HUES64 (cell line): ENCODE data around the gene CCBE1.
A peak's percentile ranks its signal among the peaks of the same experiment; 100 is the strongest.

Source experiments
- H3K27ac ChIP-seq: 2 replicates; pipeline ENCODE4 v1.7.0; 2013; ENCODE audit warnings: low read depth, low read length, inconsistent platforms
- H3K27me3 ChIP-seq: 2 replicates; pipeline ENCODE4 v1.6.1; 2013; ENCODE audit warnings: mild to moderate bottlenecking, low read length; ENCODE audit not compliant: insufficient read depth
- H3K36me3 ChIP-seq: 2 replicates; pipeline ENCODE4 v1.6.1; 2013; ENCODE audit warnings: mild to moderate bottlenecking, low read length; ENCODE audit not compliant: insufficient read depth
- H3K4me1 ChIP-seq: 2 replicates; pipeline ENCODE4 v1.6.1; 2013; ENCODE audit warnings: mild to moderate bottlenecking, low read length, moderate library complexity; ENCODE audit not compliant: insufficient read depth
- H3K4me3 ChIP-seq: 2 replicates; pipeline ENCODE4 v1.5.1; 2013; ENCODE audit warnings: mild to moderate bottlenecking, low read length, moderate library complexity
- H3K9ac ChIP-seq: 2 replicates; pipeline ENCODE4 v1.6.1; 2013; ENCODE audit warnings: mild to moderate bottlenecking, low read depth, low read length
- H3K9me3 ChIP-seq: 2 replicates; pipeline ENCODE4 v1.6.1; 2013; ENCODE audit warnings: low read depth, low read length; ENCODE audit not compliant: insufficient read depth
- WGBS: fragments of 150-250, 120-280 bp; methylation state at CpG from one replicate; pipeline ENCODE4 v1.1.7; 2013; ENCODE audit warnings: missing lambda C conversion rate; 5-methylcytosine and 5-hydroxymethylcytosine counted together

Gene CCBE1

DNA sequence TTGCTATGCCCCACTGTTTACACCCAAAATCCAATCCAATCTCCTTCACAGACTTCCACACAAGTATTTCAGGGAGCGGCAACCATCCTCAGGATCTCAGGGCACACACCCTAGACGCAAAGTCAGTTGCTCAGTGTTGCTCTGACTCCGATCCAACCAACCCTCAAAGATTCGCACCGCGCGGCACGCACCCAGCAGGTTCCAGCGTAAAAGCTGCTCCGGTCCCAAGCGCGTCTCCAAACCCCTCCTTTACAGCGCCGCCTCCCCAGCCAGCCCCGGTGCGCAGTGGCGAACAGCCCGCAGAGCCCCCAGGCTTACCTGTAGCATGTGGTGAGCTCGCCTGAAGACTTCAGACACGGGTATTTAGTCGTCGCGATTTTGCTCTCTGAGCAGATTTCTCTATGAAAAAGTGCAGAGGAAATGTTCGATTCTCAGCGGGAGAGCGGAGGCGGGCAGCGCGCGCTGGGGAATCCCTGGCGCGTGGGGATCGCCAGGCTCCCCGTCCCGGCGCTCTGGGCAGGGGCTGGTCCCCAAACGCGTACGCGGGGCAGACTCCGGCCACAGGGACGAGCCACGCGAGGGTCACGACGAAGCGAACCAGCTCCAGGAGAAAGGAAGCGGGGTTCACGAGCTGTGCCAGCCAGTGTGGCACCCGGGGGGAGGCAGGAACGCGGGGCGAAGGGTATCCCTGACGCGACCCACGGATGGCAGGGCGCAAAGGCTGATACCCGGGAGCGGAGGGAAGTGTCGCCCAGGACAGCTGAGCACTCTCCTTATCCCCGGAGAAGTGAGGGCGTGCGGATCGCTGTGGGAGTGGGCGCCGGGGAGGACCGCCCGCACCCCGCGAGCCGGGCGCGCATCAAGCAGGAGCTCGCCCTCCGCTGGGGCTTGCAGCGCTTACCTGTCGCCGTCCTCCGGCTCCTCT is 650 bp downstream of the CCBE1 start:
- Histone ChIP-seq H3K36me3 (no peaks in the 10 kb centered on the region), H3K4me3 (peak overlapping the region; percentile 78), H3K9ac (peak overlapping the region; percentile 50), H3K27ac (no peak overlapping the region), H3K4me1 (peaks cover 33% of the 10 kb centered on the region), H3K27me3 (peaks cover 70% of the 10 kb centered on the region), H3K9me3 (no peaks in the 10 kb centered on the region)
- WGBS, result 1% methylated on average over 79 of the region's 79 CpGs

DNA sequence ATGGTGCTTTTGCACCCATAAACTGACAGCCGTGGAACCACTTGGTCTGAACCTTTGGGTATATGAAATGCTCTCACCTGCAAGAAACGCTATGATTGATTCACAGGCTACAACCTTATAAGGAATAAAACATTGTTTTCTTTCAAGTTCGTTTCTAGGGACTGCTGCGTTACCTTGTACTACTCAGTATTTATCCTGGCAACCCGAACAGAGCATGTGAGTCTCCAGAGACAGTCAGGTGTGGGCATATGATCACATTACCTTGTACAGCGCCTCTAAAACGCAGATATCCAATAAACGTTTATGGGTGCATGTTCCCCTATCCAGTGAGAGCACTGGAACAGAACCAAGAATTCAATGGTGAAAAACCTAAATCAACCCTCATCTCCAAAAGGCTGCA is 1.7 kb downstream of the CCBE1 start:
- Histone ChIP-seq H3K9ac (no peak overlapping the region), H3K9me3 (no peaks in the 10 kb centered on the region), H3K36me3 (no peaks in the 10 kb centered on the region), H3K4me3 (peak overlapping the region; percentile 78; the same call in 1 of the 2 replicates), H3K27ac (no peak overlapping the region), H3K27me3 (peaks cover 70% of the 10 kb centered on the region), H3K4me1 (peaks cover 33% of the 10 kb centered on the region)
- WGBS, result 86% methylated on average over 8 of the region's 8 CpGs

DNA sequence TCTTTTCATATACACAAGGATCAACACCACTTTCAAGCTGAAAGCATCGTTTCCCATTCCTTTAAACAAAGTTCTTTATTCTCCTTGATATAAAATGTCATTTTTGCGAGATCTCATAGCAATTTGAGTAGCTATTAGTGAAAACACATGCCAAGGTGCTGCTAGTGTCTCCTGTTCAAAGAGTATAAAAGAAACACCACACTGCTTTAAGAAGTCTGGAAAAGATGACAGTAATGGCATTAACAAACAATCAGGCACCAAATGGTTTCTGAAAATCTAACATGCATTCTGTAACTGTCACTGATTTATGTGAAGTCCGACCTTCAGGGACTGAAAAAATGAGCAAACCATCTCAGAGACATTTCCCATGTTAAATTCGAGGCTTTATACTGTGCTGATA is 2.4 kb downstream of the CCBE1 start:
- no peaks in the 10 kb centered on the region for H3K36me3 ChIP-seq
- peaks cover 29% of the 10 kb centered on the region for H3K4me1 ChIP-seq
- H3K9ac ChIP-seq, result no peak overlapping the region
- H3K27ac ChIP-seq, result no peak overlapping the region
- no peaks in the 10 kb centered on the region for H3K9me3 ChIP-seq
- 91% methylated on average over 4 of the region's 4 CpGs for WGBS
- H3K4me3 ChIP-seq, result no peak overlapping the region
- peaks cover 70% of the 10 kb centered on the region for H3K27me3 ChIP-seq

DNA sequence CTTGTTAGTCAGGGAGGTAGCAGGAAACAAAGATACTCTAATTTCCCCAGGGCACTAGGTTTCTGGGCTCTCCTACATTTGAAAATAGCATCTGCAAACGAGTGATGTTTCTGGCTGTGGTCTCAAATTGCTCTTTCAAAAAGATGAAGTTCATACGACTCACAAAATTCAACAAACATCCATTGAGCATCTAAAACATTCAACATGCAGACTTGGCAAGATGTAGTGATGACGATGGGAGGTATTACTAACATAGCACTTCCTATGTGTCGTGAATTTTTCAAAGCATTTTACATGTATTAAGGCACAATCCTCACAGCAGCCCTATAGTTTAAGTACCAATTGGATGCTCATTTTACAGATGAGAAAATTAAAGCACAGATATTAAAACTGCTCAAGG is 5.2 kb downstream of the CCBE1 start:
- H3K4me3 ChIP-seq, result no peak overlapping the region
- H3K27ac ChIP-seq, result no peak overlapping the region
- no peaks in the 10 kb centered on the region for H3K9me3 ChIP-seq
- H3K9ac ChIP-seq, result no peak overlapping the region
- H3K27me3 ChIP-seq, result peaks cover 44% of the 10 kb centered on the region
- no peaks in the 10 kb centered on the region for H3K36me3 ChIP-seq
- 71% methylated on average over 4 of the region's 4 CpGs for WGBS
- H3K4me1 ChIP-seq, result peaks cover 34% of the 10 kb centered on the region

DNA sequence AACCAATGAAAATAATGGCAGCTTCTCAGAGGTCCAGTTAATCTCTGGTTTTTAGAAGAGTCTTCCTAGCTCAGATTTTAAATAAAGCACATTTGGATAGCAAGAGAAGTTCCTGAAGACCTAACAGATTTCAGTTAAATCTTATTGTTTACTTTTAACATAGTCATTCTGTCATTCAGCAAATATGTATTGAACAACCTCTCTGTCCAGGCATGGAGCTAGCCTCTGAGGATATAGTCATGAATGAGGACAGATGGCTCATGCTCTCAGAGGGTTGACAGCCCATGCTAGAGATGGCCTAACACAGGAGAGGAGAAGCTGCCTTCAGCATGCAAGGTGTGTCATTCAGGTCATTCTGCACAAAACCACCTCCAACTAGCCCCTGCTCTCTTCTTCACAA is 6.2 kb downstream of the CCBE1 start:
- no peaks in the 10 kb centered on the region for H3K36me3 ChIP-seq
- no peak overlapping the region for H3K4me3 ChIP-seq
- H3K9me3 ChIP-seq, result no peaks in the 10 kb centered on the region
- H3K4me1 ChIP-seq, result peaks cover 35% of the 10 kb centered on the region
- H3K27ac ChIP-seq, result peak overlapping the region; percentile 68; the same call in 1 of the 2 replicates
- no peak overlapping the region for H3K9ac ChIP-seq
- H3K27me3 ChIP-seq, result peaks cover 36% of the 10 kb centered on the region

DNA sequence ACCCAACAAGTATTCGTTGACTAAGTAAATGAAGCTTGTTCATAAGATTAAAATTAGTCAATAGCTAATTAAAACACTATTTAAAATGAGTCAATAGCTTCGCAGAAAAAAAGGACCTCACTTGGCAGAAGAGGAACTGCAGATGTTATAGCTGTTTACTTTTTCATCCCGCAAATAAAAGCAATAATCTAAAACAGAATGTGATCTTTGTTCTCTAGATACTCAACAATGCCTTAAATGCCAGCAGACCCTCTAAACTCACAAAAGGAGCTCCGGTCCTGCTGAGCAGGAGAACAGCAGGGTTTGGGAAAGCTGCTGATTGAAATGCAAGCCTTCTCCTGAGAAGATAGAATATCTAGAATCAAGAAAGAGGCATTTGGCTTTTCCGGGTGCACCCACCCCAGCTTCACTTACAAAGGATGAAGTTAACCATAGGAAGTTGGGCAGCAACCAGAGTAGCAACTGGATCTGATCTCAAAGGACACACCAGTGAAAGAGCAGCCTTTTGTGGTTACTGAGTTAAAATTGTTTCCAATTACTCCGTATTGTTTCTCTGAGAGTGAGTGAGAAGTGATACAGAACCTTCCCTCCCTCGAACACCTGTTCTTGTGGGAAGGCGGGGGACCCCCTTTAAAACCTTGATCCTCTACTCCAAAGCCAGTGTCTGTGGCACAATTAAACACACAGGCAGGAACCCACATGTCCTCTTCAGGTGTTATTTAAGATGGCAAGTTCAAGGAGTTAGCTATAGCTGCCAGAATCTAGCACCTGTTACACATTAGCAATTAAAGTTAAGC is 6.8 kb downstream of the CCBE1 start:
- H3K9ac ChIP-seq, result no peak overlapping the region
- peaks cover 31% of the 10 kb centered on the region for H3K27me3 ChIP-seq
- H3K9me3 ChIP-seq, result no peaks in the 10 kb centered on the region
- H3K27ac ChIP-seq, result peak overlapping the region; percentile 77
- 22% methylated on average over 7 of the region's 8 CpGs for WGBS
- H3K36me3 ChIP-seq, result no peaks in the 10 kb centered on the region
- no peak overlapping the region for H3K4me3 ChIP-seq
- H3K4me1 ChIP-seq, result peaks cover 39% of the 10 kb centered on the region

DNA sequence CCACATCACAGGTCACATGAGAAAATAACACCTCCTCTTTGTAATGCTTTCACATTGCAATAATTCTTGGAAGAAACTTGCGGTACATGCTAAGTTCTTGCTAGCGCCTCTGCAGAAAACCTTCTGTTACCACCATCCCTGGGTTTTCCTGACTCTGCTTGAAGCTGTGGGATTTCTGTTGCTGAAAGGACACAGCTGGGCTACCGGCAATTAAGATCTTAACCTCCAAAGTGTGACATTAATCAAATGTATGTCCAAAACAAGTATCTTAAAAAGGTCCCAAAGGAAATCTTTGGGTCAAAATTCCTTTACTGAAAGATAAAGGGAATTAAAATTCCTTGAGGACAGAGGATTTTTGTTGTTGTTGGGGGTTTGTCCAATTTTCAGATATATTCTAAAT is 7.5 kb downstream of the CCBE1 start:
- no peaks in the 10 kb centered on the region for H3K36me3 ChIP-seq
- H3K4me1 ChIP-seq, result peaks cover 40% of the 10 kb centered on the region
- H3K9ac ChIP-seq, result no peak overlapping the region
- H3K27ac ChIP-seq, result peak overlapping the region; percentile 77
- H3K9me3 ChIP-seq, result no peaks in the 10 kb centered on the region
- peaks cover 25% of the 10 kb centered on the region for H3K27me3 ChIP-seq
- no peak overlapping the region for H3K4me3 ChIP-seq
- 62% methylated on average over 3 of the region's 3 CpGs for WGBS

DNA sequence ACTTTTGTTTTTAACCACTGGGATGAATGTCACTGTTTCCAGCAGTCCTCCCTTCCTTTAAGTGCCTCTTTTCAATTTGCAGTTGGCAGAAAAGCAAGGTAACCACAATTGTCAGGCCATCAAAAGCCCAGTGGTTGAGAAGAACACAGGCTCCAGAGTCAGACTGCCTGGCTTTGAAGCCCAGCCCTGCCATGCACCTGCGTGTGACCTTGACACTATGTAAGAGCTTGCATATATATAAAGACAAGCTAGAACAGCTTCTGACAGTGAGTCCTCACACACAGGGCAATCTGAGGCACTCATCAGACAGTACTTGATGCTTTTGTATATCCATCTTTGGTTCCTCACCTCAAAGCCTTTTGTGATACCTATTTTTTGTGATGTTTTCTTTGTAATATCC is 11.0 kb downstream of the CCBE1 start:
- Histone ChIP-seq H3K4me1 (peaks cover 59% of the 10 kb centered on the region), H3K27ac (no peak overlapping the region), H3K9me3 (no peaks in the 10 kb centered on the region), H3K9ac (no peak overlapping the region), H3K27me3 (peaks cover 3% of the 10 kb centered on the region; the same call in 1 of the 2 replicates), H3K4me3 (no peak overlapping the region), H3K36me3 (no peaks in the 10 kb centered on the region)
- WGBS, result 89% methylated on average over 1 of the region's 1 CpG

DNA sequence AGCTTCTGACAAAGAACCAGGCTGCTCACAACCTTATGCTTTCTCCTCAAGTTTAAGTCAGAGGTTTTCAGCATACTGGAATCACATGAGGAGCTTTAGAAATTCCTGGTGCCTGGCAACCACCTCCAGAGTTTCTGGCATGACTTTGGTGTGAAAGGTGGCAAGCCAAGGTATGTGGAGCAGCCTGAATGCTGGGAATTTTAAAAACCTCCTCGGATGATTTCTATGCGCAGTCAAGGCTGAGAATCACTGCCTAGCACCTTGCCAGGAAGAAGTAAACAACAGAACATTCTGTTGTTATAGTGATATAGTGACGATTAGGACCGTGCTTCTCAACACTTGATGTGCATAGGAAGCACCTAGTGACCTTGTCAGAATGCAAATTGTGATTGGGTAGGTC is 11.7 kb downstream of the CCBE1 start:
- 73% methylated on average over 4 of the region's 4 CpGs for WGBS

DNA sequence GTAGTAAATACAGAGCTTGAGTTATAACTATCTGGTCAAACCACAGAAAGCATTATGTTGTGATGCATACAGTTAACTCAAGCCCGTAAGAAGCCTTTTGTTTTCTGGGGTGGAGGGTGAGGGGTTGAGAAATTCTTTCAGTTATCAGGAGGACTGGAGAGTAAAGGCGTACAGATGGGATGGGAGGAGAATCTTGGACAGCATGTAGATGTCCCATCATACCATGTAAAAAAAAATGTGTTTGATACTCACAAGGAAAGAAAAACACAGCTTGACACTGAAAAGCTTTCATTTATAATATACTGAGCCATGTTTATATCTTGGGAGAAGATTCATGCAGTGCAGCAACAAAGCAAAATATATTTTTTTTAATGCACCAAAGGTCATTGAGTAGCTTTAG is 12.4 kb downstream of the CCBE1 start:
- Histone ChIP-seq H3K27ac (no peak overlapping the region), H3K4me3 (no peak overlapping the region), H3K27me3 (0 out of 2 replicates have a peak, but pooled peaks cover 3% of the 10 kb centered on the region), H3K9ac (no peak overlapping the region), H3K9me3 (no peaks in the 10 kb centered on the region), H3K4me1 (peaks cover 55% of the 10 kb centered on the region), H3K36me3 (no peaks in the 10 kb centered on the region)
- 90% methylated on average over 2 of the region's 2 CpGs for WGBS

More for the DNA sequence above, 11.7 kb downstream of the CCBE1 start:
- H3K9ac ChIP-seq, result no peak overlapping the region
- peaks cover 59% of the 10 kb centered on the region for H3K4me1 ChIP-seq
- no peaks in the 10 kb centered on the region for H3K9me3 ChIP-seq
- H3K27me3 ChIP-seq, result 0 out of 2 replicates have a peak, but pooled peaks cover 3% of the 10 kb centered on the region
- no peaks in the 10 kb centered on the region for H3K36me3 ChIP-seq
- H3K4me3 ChIP-seq, result no peak overlapping the region
- H3K27ac ChIP-seq, result no peak overlapping the region

DNA sequence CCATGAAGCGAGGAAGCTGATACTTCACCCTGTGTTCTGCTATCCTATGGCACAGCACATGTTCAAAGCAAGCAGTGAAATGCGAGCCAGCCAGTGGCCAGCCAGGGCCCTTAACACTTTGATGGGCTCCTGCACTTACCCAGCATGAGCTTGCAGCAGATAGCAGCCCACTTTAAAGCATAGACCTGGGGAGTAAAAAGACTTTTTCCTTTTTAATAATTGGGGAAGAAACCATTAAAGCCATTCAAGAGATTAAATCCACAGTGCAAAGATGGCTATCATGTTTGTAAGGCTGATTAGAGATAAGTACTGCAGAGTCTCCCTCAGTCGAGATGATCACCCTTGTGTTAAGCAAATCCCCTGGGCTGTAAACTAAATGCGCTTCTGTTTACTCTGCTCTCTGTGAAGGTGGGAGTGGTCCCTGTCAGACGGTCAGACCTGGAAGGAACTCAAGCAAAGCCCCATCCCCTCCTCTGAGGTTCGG is 15.7 kb downstream of the CCBE1 start:
- Histone ChIP-seq H3K4me1 (peaks cover 37% of the 10 kb centered on the region), H3K9ac (no peak overlapping the region), H3K27me3 (0 out of 2 replicates have a peak, but pooled peaks cover 3% of the 10 kb centered on the region), H3K27ac (no peak overlapping the region), H3K9me3 (no peaks in the 10 kb centered on the region), H3K36me3 (no peaks in the 10 kb centered on the region), H3K4me3 (no peak overlapping the region)
- 26% methylated on average over 6 of the region's 6 CpGs for WGBS
